Superior temporal gyrus (tissue), 1 donor: Measurements from ENCODE around the gene CFAP70.
A peak's percentile ranks its signal among the peaks of the same experiment; 100 is the strongest.
"Not testable (repeated sequence)": the region's sequence is repeated elsewhere in the genome, so short reads cannot be mapped to it uniquely, and the experiment has no call there.

Source experiments
- DNase-seq: peaks from one replicate; pipeline ENCODE4 v3.0.0-alpha.2; 2016; ENCODE audit errors: extremely low spot score

CFAP70 gene

GRCh38 chr10:73339436-73339835 lies 19.2 kb downstream of the CFAP70 start:
- no peak for DNase-seq

- DNase-seq, result no peak
Observed at GRCh38 chr10:73338801-73339368, 19.8 kb downstream of the CFAP70 start.

DNA sequence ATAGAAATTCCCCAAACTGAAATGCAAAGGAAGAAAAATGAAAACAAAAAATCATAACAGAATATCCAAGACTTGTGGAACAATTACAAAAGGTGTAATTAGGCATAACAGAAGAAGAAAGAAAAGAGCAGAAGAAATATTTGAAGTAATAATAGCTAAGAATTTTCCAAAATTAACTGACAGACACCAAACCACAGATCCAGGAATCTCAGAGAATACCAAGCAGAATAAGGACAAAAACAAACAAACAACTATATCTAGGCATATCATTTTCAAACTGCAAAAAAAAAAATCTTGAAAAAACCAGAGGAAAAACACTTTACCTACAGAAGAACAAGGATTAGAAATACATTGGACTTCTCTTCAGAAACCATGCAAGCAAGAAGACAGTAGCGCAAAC lies 25.5 kb downstream of the CFAP70 start:
- no peak for DNase-seq

DNA sequence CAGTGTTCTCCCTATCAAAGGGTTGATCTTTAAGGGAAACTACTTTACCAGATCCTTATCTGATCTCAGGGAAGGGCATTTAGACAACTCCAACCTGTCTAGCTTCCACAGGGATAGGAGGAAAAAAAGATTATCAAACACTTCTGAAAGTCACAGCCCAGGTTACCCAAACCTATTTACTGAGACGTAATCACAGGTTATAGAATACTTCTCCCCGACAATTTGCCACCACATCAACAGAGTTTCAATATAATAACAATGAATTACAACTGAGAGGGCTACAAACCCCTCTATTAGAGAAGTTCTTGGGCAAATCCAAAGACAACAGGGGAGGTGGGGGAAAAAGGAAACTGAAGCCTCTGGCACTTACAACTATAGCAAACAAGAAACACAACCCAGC lies 26.3 kb downstream of the CFAP70 start:
- DNase-seq, result no peak

- DNase-seq, result not testable (repeated sequence)
Observed at GRCh38 chr10:73328523-73328922, 30.1 kb downstream of the CFAP70 start.

DNA sequence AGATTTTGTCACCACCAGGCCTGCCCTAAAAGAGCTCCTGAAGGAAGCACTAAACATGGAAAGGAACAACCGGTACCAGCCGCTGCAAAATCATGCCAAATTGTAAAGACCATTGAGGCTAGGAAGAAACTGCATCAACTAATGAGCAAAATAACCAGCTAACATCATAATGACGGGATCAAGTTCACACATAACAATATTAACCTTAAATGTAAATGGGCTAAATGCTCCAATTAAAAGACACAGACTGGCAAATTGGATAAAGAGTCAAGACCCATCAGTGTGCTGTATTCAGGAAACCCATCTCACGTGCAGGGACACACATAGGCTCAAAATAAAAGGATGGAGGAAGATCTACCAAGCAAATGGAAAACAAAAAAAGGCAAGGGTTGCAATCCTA lies 33.4 kb downstream of the CFAP70 start:
- DNase-seq, result not testable (repeated sequence)

- not testable (repeated sequence) for DNase-seq
Observed at GRCh38 chr10:73323582-73323981, 35.1 kb downstream of the CFAP70 start.

GRCh38 chr10:73310475-73310874 lies 48.2 kb downstream of the CFAP70 start:
- DNase-seq, result no peak

DNA sequence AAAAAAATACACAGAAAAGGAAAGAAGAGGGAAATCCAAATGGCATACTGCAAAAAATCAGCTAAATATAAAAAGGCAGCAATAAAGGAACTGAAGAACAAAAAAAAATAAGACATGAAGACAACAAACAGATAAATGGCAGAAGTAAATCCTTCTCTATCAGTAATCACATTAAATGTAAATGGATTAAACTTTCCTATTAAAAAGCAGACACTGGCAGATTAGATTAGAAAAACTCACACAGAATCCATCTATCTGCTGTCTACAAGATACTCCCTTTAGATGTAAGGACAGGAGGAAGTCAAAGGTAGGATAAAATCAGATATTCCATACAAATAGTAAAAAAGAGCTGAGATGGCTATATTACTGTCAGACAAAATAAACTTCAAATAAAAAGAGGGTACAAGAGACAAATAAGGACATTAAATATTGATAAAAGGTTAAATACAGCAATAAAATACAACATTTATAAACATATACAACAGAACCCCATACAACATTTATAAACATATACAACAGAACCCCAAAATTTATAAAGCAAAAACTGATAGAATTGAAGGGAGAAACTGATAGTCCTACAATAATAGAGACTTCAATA lies 51.4 kb downstream of the CFAP70 start:
- no peak for DNase-seq

GRCh38 chr10:73306171-73306708 lies 52.4 kb downstream of the CFAP70 start:
- DNase-seq, result no peak

GRCh38 chr10:73296946-73297345 lies 61.7 kb downstream of the CFAP70 start:
- no peak for DNase-seq

DNA sequence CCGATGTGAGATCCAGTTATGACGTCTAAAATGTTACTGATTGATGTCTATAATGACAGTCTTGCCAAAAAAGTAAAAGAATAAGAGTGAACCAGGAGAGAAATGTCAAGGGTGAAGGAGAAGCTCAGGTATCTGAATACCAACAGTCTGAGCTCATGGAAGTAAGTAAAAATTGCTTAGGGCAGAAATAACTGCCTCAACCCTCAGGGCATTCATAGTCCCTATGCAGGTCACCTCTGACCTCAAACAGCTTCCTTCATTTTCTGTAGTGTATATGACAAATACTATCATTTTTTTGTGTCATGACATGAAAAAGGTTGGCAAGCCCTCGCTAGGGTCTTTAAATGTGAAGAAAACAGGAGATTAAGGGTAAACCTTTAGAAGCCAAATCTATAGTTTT lies 65.2 kb downstream of the CFAP70 start:
- no peak for DNase-seq

GRCh38 chr10:73289958-73290357 lies 68.7 kb downstream of the CFAP70 start:
- DNase-seq, result no peak

DNA sequence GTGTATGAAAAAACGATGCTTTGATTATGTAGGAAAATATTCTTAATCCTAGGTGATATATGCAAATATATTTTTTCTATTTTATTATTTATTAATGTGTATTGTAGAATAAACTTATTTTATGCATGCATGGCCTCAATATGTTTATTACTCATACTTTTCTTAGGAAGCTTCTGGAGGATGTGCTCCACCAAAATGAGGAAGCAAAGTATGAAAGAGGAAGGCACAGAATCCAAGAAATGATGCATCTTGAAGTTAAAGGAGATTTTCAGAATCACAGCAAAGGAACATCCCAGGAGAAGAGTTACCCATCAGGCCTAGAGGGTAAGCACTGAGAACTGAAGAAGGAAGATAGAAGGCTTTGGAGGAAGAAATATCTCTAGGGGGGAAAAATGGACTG lies 71.2 kb downstream of the CFAP70 start:
- no peak for DNase-seq

- DNase-seq, result no peak
Observed at GRCh38 chr10:73281097-73281496, 77.6 kb downstream of the CFAP70 start.

- no peak for DNase-seq
Observed at GRCh38 chr10:73264423-73264822, 94.2 kb downstream of the CFAP70 start.

GRCh38 chr10:73263693-73264347 lies 94.8 kb downstream of the CFAP70 start:
- peak; percentile 46 for DNase-seq

- DNase-seq, result no peak
Observed at GRCh38 chr10:73262880-73263555, 95.6 kb downstream of the CFAP70 start.

DNA sequence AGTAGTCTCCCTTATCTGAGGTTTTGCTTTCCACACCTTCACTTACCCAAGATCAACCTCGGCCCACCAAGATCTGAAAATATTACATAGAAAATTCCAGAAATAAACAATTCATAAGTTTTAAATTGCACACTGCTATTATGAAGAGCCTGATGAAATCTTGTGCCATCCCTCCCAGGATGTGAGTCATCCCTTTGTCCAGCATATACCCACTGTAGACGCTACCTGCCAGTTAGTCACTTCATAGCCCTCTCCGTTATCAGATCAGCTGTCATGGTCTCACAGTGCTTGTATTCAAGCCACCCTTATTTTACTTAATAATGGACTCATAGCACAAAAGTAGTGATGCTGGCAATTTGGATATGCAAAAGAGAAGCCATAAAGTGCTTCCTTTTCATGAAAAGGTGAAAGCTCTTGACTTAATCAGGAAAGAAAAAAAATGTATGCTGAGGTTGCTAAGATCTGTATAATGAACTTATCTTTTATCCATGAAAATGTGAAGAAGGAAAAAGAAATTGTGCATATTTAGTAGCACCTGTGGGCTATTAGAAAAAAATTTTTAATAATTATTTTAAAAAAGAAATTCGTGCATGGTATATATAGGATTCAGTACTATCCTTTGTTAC lies 96.4 kb downstream of the CFAP70 start:
- DNase-seq, result no peak

DNA sequence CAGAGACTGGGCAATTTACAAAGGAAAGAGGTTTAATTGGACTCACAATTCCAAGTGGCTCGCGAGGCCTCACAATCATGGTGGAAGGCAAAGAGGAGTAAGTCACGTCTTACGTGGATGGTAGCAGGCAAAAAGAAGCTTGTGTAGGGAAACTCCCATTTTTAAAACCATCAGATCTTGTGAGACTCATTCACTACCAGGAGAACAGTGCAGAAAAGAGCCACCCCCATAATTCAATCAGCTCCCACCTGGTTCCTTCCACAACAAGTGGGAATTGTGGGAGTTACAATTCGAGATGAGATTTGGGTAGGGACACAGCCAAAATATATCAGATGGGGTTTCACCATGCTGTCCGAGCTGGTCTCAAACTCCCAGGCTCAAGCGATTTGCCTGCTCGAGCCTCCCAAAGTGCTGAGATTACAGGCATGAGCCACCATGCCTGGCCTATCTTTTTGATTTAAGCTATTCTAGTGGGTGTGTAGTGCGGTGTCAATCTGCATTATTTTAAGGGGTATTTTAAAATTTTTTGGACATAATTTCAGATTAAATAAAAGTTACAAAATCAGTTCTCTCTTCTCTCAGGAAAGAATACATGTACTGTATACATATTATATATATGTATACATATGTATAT lies 97.2 kb downstream of the CFAP70 start:
- no peak for DNase-seq

DNA sequence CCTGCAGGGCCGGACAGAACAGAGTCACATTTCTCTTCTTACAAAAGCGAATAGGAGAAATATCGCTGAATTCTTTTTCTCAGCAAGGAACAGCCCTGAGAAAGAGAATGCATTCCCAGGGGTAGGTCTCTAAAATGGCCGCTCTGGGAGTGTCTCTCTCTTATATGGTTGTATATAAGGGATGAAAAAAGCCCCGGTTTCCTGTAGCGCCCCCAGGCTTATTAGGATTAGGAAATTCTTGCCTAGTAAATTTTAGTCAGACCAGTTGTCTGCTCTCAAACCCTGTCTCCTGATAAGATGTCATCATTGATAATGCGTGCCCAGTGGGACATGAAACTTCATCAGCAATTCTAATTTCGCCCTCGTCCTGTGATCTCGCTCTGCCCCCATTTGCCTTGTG lies 100.1 kb downstream of the CFAP70 start:
- not testable (repeated sequence) for DNase-seq

GRCh38 chr10:73253225-73253555 lies 105.5 kb downstream of the CFAP70 start:
- no peak for DNase-seq
